Measurements from ENCODE around the gene CCDC57.
"Not testable (repeated sequence)": the region's sequence is repeated elsewhere in the genome, so short reads cannot be mapped to it uniquely, and the experiment has no call there.

Gene CCDC57

GRCh38 chr17:82146663-82147654, 65.7 kb downstream of the CCDC57 start:
- Histone ChIP-seq H3K4me3 (ENCODE audit: low read length) (no peak overlapping the region), H3K79me2 (ENCODE audit: control insufficient read depth, low read length) (no peaks in the 10 kb centered on the region)
- TF ChIP-seq EZH2phosphoT487 (IDR thresholded peaks at IDR 0.05; ENCODE audit: borderline replicate concordance, low read length) (no peak), CTCF (IDR thresholded peaks at IDR 0.05; ENCODE audit: low read depth, low read length, poor library complexity, severe bottlenecking) (no peak)

GRCh38 chr17:82145550-82146155, 67.0 kb downstream of the CCDC57 start:
- no peaks in the 10 kb centered on the region for H3K4me1 ChIP-seq (ENCODE audit: control insufficient read depth, low read length)
- no peaks in the 10 kb centered on the region for H3K27me3 ChIP-seq (ENCODE audit: control insufficient read depth, low read length)
- 0 out of 2 replicates have a peak, but pooled peaks cover 3% of the 10 kb centered on the region for H3F3A ChIP-seq (ENCODE audit: control insufficient read depth, insufficient read depth)
- no peaks in the 10 kb centered on the region for H4K20me1 ChIP-seq (ENCODE audit: control insufficient read depth, insufficient read depth, low read depth, low read length)
- no peaks in the 10 kb centered on the region for H3K9me2 ChIP-seq (replicated peaks; ENCODE audit: control insufficient read depth, low read length)
- no peaks in the 10 kb centered on the region for H3K36me3 ChIP-seq (ENCODE audit: control insufficient read depth, low read length)
- TF ChIP-seq CTCF (IDR thresholded peaks at IDR 0.05; ENCODE audit: low read depth, low read length, poor library complexity, severe bottlenecking) (no peak), EZH2phosphoT487 (IDR thresholded peaks at IDR 0.05; ENCODE audit: borderline replicate concordance, low read length) (no peak)
- no peak overlapping the region for H3K4me3 ChIP-seq (ENCODE audit: low read length)
- H3K4me2 ChIP-seq (ENCODE audit: low read length), result no peak overlapping the region
- H3K9me3 ChIP-seq (ENCODE audit: control insufficient read depth, insufficient read depth, low read length), result peaks cover 12% of the 10 kb centered on the region; the same call in 1 of the 2 replicates
- no peaks in the 10 kb centered on the region for H3K79me2 ChIP-seq (ENCODE audit: control insufficient read depth, low read length)
- no peak overlapping the region for H3K27ac ChIP-seq (ENCODE audit: low read depth, low read length)

More at GRCh38 chr17:82146663-82147654, 65.7 kb downstream of the CCDC57 start:
- Histone ChIP-seq H3F3A (ENCODE audit: control insufficient read depth, insufficient read depth) (0 out of 2 replicates have a peak, but pooled peaks cover 6% of the 10 kb centered on the region), H3K36me3 (ENCODE audit: control insufficient read depth, low read length) (no peaks in the 10 kb centered on the region), H3K9me2 (replicated peaks; ENCODE audit: control insufficient read depth, low read length) (no peaks in the 10 kb centered on the region), H4K20me1 (ENCODE audit: control insufficient read depth, insufficient read depth, low read depth, low read length) (no peaks in the 10 kb centered on the region), H3K4me2 (ENCODE audit: low read length) (no peak overlapping the region), H3K4me1 (ENCODE audit: control insufficient read depth, low read length) (no peaks in the 10 kb centered on the region), H3K27ac (ENCODE audit: low read depth, low read length) (no peak overlapping the region), H3K9me3 (ENCODE audit: control insufficient read depth, insufficient read depth, low read length) (peaks cover 19% of the 10 kb centered on the region; the same call in 1 of the 2 replicates), H3K27me3 (ENCODE audit: control insufficient read depth, low read length) (no peaks in the 10 kb centered on the region)

- H3F3A ChIP-seq (ENCODE audit: control insufficient read depth, insufficient read depth), result no peaks in the 10 kb centered on the region
- no peaks in the 10 kb centered on the region for H3K27me3 ChIP-seq (ENCODE audit: control insufficient read depth, low read length)
- H4K20me1 ChIP-seq (ENCODE audit: control insufficient read depth, insufficient read depth, low read depth, low read length), result no peaks in the 10 kb centered on the region
- H3K4me3 ChIP-seq (ENCODE audit: low read length), result no peak overlapping the region
- H3K79me2 ChIP-seq (ENCODE audit: control insufficient read depth, low read length), result no peaks in the 10 kb centered on the region
- H3K36me3 ChIP-seq (ENCODE audit: control insufficient read depth, low read length), result no peaks in the 10 kb centered on the region
- no peaks in the 10 kb centered on the region for H3K9me2 ChIP-seq (replicated peaks; ENCODE audit: control insufficient read depth, low read length)
- no peaks in the 10 kb centered on the region for H3K4me1 ChIP-seq (ENCODE audit: control insufficient read depth, low read length)
- TF ChIP-seq CTCF (IDR thresholded peaks at IDR 0.05; ENCODE audit: low read depth, low read length, poor library complexity, severe bottlenecking) (no peak), EZH2phosphoT487 (IDR thresholded peaks at IDR 0.05; ENCODE audit: borderline replicate concordance, low read length) (no peak)
- H3K4me2 ChIP-seq (ENCODE audit: low read length), result no peak overlapping the region
- no peaks in the 10 kb centered on the region for H3K9me3 ChIP-seq (ENCODE audit: control insufficient read depth, insufficient read depth, low read length)
- H3K27ac ChIP-seq (ENCODE audit: low read depth, low read length), result no peak overlapping the region
Observed at GRCh38 chr17:82143333-82143732, 69.3 kb downstream of the CCDC57 start.

GRCh38 chr17:82139961-82140360, 72.7 kb downstream of the CCDC57 start:
- H3K27ac ChIP-seq (ENCODE audit: low read depth, low read length); H3F3A ChIP-seq (ENCODE audit: control insufficient read depth, insufficient read depth); H3K36me3 ChIP-seq (ENCODE audit: control insufficient read depth, low read length); H4K20me1 ChIP-seq (ENCODE audit: control insufficient read depth, insufficient read depth, low read depth, low read length); H3K9me2 ChIP-seq (replicated peaks; ENCODE audit: control insufficient read depth, low read length); H3K4me3 ChIP-seq (ENCODE audit: low read length); H3K4me1 ChIP-seq (ENCODE audit: control insufficient read depth, low read length); H3K9me3 ChIP-seq (ENCODE audit: control insufficient read depth, insufficient read depth, low read length); H3K4me2 ChIP-seq (ENCODE audit: low read length); H3K27me3 ChIP-seq (ENCODE audit: control insufficient read depth, low read length); H3K79me2 ChIP-seq (ENCODE audit: control insufficient read depth, low read length): not testable (repeated sequence)
